ENCODE data around the gene ZNF215. TPM values are rescaled to one million over a fixed set of nuclear protein-coding genes. Genes with fewer than 3 reads are reported as not detected.
"Not testable (repeated sequence)": the region's sequence is repeated elsewhere in the genome, so short reads cannot be mapped to it uniquely, and the experiment has no call there.

The ZNF215 gene
- total RNA-seq, 4 donors from 2014 or later, result 1.1 to 10.6 (median 3.1) TPM

DNA sequence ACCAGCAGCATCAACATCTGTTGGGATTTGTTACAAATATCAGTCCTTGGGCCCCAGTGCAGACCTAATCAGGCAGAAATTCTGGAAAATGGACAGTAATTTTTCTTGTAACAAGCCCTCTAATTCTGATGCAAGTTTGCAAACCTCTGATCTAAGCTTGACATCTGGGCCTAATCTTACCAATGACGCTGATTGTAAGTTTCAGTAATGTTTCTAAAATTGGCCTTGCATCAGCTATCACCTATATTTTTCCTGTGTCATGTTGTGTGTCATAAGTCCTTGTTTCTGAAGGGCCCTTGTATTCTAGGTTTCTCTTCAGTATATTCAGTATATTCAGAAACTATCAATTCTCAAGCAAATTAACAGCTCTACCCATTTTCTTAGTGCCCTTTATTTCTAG is 36.4 kb downstream of the ZNF215 start:
- DNase-seq, result no peak
- in situ Hi-C loops (cut with MboI; ENCODE audit: low pct_ligation_motif_present in 1 of 4, low pct_unique_long_range_greater_than_20kb in 1 of 4, low sequenced_read_pairs in 3 of 4), result no loop called here
- Histone ChIP-seq H3K27ac (no peak overlapping the region), H3K36me3 (no peaks in the 10 kb centered on the region), H3K27me3 (no peaks in the 10 kb centered on the region), H3K4me3 (no peak overlapping the region), H3K9me3 (no peaks in the 10 kb centered on the region), H3K4me1 (no peaks in the 10 kb centered on the region)
- intact Hi-C loops (cut with DNase I; ENCODE audit: low total_unique reads), result no loop called here
- 71 to 83% methylated on average over 1 of the region's 1 CpG for WGBS, 2 donors (ENCODE audit: low coverage in 1 of 2)
- TF ChIP-seq POLR2AphosphoS5 (IDR thresholded peaks at IDR 0.05) (no peak), EP300 (IDR thresholded peaks at IDR 0.05; ENCODE audit: low read depth) (no peak), POLR2A (IDR thresholded peaks at IDR 0.05) (no peak)
- TF ChIP-seq, protein P1, sequence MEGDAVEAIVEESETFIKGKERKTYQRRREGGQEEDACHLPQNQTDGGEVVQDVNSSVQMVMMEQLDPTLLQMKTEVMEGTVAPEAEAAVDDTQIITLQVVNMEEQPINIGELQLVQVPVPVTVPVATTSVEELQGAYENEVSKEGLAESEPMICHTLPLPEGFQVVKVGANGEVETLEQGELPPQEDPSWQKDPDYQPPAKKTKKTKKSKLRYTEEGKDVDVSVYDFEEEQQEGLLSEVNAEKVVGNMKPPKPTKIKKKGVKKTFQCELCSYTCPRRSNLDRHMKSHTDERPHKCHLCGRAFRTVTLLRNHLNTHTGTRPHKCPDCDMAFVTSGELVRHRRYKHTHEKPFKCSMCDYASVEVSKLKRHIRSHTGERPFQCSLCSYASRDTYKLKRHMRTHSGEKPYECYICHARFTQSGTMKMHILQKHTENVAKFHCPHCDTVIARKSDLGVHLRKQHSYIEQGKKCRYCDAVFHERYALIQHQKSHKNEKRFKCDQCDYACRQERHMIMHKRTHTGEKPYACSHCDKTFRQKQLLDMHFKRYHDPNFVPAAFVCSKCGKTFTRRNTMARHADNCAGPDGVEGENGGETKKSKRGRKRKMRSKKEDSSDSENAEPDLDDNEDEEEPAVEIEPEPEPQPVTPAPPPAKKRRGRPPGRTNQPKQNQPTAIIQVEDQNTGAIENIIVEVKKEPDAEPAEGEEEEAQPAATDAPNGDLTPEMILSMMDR (IDR thresholded peaks at IDR 0.05), result no peak

DNA sequence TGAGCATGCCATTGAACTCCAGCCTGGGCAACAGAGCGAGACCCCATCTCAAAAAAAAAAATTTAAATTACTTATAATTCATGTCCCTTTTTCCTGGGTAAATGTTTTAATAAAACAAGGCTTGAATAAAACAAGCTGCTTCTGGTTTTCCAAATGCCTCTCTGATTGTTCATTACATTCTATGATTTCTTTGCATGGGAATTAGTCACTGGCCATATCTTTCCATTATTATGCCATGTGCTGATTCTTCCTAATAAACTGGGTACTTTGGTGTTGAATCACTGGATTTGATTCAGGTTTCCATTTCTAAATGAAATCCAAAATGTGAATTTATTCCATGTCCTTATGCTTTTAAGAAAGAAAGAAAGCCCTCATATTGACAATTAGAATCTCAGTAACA is 42.6 kb downstream of the ZNF215 start:
- 100% methylated on average over 1 of the region's 1 CpG for WGBS, 2 donors (ENCODE audit: low coverage in 1 of 2)
- H3K4me1 ChIP-seq, result no peaks in the 10 kb centered on the region
- no peaks in the 10 kb centered on the region for H3K27me3 ChIP-seq
- H3K27ac ChIP-seq, result no peak overlapping the region
- intact Hi-C loops (cut with DNase I; ENCODE audit: low total_unique reads) (no loop called here), in situ Hi-C loops (cut with MboI; ENCODE audit: low pct_ligation_motif_present in 1 of 4, low pct_unique_long_range_greater_than_20kb in 1 of 4, low sequenced_read_pairs in 3 of 4) (no loop called here)
- no peak overlapping the region for H3K4me3 ChIP-seq
- no peak for DNase-seq
- no peaks in the 10 kb centered on the region for H3K36me3 ChIP-seq
- TF ChIP-seq, protein P1 (IDR thresholded peaks at IDR 0.05), result no peak
- TF ChIP-seq EP300 (IDR thresholded peaks at IDR 0.05; ENCODE audit: low read depth) (no peak), POLR2AphosphoS5 (IDR thresholded peaks at IDR 0.05) (no peak), POLR2A (IDR thresholded peaks at IDR 0.05) (no peak)
- no peaks in the 10 kb centered on the region for H3K9me3 ChIP-seq

DNA sequence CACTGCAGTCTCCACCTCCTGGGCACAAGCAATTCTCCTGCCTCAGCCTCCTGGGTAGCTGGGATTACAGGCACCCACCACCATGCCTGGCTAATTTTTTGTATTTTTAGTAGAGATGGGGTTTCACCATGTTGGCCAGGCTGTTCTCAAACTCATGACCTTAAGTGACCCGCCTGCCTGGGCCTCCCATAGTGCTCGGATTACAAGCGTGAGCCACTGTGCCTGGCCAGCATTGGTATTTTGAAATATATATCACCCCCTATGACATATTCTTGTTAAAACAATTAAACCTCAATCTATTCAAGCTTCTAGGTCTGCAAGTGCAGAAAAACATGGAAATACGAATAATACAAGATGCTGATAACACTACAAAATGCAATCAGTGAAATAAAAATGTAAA is 43.6 kb downstream of the ZNF215 start:
- H3K9me3 ChIP-seq; H3K36me3 ChIP-seq; DNase-seq; intact Hi-C loops (cut with DNase I; ENCODE audit: low total_unique reads); H3K27me3 ChIP-seq; H3K27ac ChIP-seq; H3K4me1 ChIP-seq; in situ Hi-C loops (cut with MboI; ENCODE audit: low pct_ligation_motif_present in 1 of 4, low pct_unique_long_range_greater_than_20kb in 1 of 4, low sequenced_read_pairs in 3 of 4); H3K4me3 ChIP-seq: not testable (repeated sequence)
- WGBS, 2 donors (ENCODE audit: low coverage in 1 of 2), result 84 to 88% methylated on average over 4 of the region's 4 CpGs

DNA sequence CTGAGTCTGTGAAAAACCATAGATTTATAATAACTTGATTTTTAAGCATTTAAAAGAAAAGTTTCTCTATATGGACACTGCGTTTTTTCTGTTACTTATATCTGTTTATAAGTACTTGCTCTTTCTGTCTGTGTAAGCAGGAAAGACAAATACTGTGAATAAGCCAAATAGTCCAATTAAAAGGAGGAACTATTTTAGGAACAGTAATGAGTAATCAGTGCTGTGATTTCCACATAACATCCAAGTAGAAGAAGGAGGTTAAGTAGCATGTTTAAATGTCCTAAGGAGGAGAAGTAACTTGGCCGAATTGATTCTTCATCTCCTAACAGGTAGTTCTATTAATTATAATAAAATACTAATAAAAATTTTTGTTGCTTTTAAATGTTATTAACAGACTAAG is 53.1 kb downstream of the ZNF215 start:
- in situ Hi-C loops (cut with MboI; ENCODE audit: low pct_ligation_motif_present in 1 of 4, low pct_unique_long_range_greater_than_20kb in 1 of 4, low sequenced_read_pairs in 3 of 4), result no loop called here
- no peaks in the 10 kb centered on the region for H3K36me3 ChIP-seq
- TF ChIP-seq POLR2AphosphoS5 (IDR thresholded peaks at IDR 0.05) (no peak), POLR2A (IDR thresholded peaks at IDR 0.05) (no peak), EP300 (IDR thresholded peaks at IDR 0.05; ENCODE audit: low read depth) (no peak)
- TF ChIP-seq, protein P1 (IDR thresholded peaks at IDR 0.05), result no peak
- no peaks in the 10 kb centered on the region for H3K27me3 ChIP-seq
- no peak for DNase-seq
- H3K27ac ChIP-seq, result no peak overlapping the region
- H3K4me1 ChIP-seq, result no peaks in the 10 kb centered on the region
- no peak overlapping the region for H3K4me3 ChIP-seq
- 77 to 80% methylated on average over 2 of the region's 2 CpGs for WGBS, 2 donors (ENCODE audit: low coverage in 1 of 2)
- intact Hi-C loops (cut with DNase I; ENCODE audit: low total_unique reads), result no loop called here
- no peaks in the 10 kb centered on the region for H3K9me3 ChIP-seq

DNA sequence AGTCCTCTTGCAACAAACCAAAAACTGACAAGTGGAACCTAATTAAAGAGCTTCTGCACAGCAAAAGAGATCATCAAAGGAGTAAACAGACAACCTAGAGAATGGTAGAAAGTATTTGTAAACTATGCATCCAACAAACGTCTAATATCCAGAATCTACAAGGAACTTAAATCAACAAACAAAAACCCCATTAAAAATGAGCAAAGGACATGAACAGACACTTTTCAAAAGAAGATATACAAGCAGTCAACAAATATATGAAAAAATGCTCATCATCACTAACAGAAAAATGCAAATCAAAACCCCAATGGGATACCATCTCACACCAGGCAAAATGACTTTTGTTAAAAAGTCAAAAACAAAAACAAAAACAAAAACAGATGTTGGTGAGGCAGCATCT is 60.3 kb downstream of the ZNF215 start:
- Histone ChIP-seq H3K4me3 (no peak overlapping the region), H3K4me1 (no peaks in the 10 kb centered on the region), H3K27me3 (no peaks in the 10 kb centered on the region), H3K36me3 (no peaks in the 10 kb centered on the region), H3K27ac (no peak overlapping the region), H3K9me3 (no peaks in the 10 kb centered on the region)
- intact Hi-C loops (cut with DNase I; ENCODE audit: low total_unique reads), result no loop called here
- TF ChIP-seq EP300 (IDR thresholded peaks at IDR 0.05; ENCODE audit: low read depth), result no peak
- in situ Hi-C loops (cut with MboI; ENCODE audit: low pct_ligation_motif_present in 1 of 4, low pct_unique_long_range_greater_than_20kb in 1 of 4, low sequenced_read_pairs in 3 of 4), result no loop called here
- DNase-seq, result no peak
- WGBS, 2 donors (ENCODE audit: low coverage in 1 of 2), result 71 to 76% methylated on average over 1 of the region's 1 CpG
